ENCODE measurements around the gene EDAR. TPM values are rescaled to one million over a fixed set of nuclear protein-coding genes. Genes with fewer than 3 reads are reported as not detected.

Gene EDAR
- total RNA-seq, 1 donor from 2014 or later: 0.33 TPM

- Histone ChIP-seq H3K27me3 (ENCODE audit: low read depth) (no peaks in the 10 kb centered on the region), H3K4me3 (no peak overlapping the region), H3K27ac (replicated peaks) (no peak overlapping the region), H3K9me3 (replicated peaks) (no peaks in the 10 kb centered on the region), H3K36me3 (no peaks in the 10 kb centered on the region), H3K4me1 (peaks cover 27% of the 10 kb centered on the region)
- no peak for DNase-seq
- TF ChIP-seq, protein P1, sequence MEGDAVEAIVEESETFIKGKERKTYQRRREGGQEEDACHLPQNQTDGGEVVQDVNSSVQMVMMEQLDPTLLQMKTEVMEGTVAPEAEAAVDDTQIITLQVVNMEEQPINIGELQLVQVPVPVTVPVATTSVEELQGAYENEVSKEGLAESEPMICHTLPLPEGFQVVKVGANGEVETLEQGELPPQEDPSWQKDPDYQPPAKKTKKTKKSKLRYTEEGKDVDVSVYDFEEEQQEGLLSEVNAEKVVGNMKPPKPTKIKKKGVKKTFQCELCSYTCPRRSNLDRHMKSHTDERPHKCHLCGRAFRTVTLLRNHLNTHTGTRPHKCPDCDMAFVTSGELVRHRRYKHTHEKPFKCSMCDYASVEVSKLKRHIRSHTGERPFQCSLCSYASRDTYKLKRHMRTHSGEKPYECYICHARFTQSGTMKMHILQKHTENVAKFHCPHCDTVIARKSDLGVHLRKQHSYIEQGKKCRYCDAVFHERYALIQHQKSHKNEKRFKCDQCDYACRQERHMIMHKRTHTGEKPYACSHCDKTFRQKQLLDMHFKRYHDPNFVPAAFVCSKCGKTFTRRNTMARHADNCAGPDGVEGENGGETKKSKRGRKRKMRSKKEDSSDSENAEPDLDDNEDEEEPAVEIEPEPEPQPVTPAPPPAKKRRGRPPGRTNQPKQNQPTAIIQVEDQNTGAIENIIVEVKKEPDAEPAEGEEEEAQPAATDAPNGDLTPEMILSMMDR (IDR thresholded peaks at IDR 0.05; ENCODE audit: borderline replicate concordance): no peak
- intact Hi-C loops (cut with micrococcal nuclease): no loop called here
These were observed 48.9 kb downstream of the EDAR start for GRCh38 chr2:108940156-108940555.

- Histone ChIP-seq H3K4me1 (peaks cover 28% of the 10 kb centered on the region), H3K4me3 (no peak overlapping the region), H3K9me3 (replicated peaks) (no peaks in the 10 kb centered on the region), H3K36me3 (no peaks in the 10 kb centered on the region), H3K27me3 (ENCODE audit: low read depth) (no peaks in the 10 kb centered on the region), H3K27ac (replicated peaks) (no peak overlapping the region)
- intact Hi-C loops (cut with micrococcal nuclease): no loop called here
- TF ChIP-seq, protein P1 (IDR thresholded peaks at IDR 0.05; ENCODE audit: borderline replicate concordance): no peak
- DNase-seq: no peak
These were observed 50.8 kb downstream of the EDAR start for GRCh38 chr2:108938077-108938710.

DNA sequence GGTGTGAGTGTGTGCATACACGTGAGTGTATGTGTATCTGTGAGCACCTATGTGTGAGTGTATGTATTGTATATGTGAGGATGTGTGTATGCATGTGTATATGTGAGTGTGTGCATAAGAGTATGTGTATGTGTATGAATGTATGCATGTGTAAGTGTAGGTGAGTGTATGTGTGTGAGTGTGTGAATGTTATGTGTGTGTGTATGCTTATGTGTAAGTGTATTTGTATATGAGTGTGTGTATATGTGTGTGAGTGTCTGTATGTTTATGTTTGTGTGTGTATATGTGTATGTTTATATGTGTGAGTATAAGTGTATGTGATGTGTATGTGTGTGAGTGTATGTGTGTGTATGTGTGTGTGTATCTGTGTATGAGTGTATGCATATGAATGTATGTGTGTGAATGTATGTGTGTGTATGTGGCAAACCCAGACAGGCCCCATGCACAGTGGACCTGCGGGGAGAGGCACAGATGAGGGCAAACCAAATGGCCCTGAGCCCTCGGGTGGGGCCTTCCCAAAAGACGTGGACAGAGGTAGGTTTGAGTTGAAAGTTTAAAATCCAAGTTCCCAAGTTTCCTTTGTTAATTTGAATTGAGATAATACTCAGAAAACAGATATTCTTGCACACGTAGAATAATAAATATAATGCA is 51.5 kb downstream of the EDAR start:
- no peaks in the 10 kb centered on the region for H3K27me3 ChIP-seq (ENCODE audit: low read depth)
- no peak for DNase-seq
- no peaks in the 10 kb centered on the region for H3K36me3 ChIP-seq
- peak overlapping the region; percentile 78 for H3K27ac ChIP-seq (replicated peaks)
- no peaks in the 10 kb centered on the region for H3K9me3 ChIP-seq (replicated peaks)
- H3K4me1 ChIP-seq: peaks cover 35% of the 10 kb centered on the region
- TF ChIP-seq, protein P1 (IDR thresholded peaks at IDR 0.05; ENCODE audit: borderline replicate concordance): no peak
- H3K4me3 ChIP-seq: no peak overlapping the region
- intact Hi-C loops (cut with micrococcal nuclease): no loop called here

GRCh38 chr2:108936866-108937265 is 52.2 kb downstream of the EDAR start:
- no peaks in the 10 kb centered on the region for H3K9me3 ChIP-seq (replicated peaks)
- H3K4me3 ChIP-seq: no peak overlapping the region
- intact Hi-C loops (cut with micrococcal nuclease): no loop called here
- TF ChIP-seq, protein P1 (IDR thresholded peaks at IDR 0.05; ENCODE audit: borderline replicate concordance): no peak
- H3K27me3 ChIP-seq (ENCODE audit: low read depth): no peaks in the 10 kb centered on the region
- H3K27ac ChIP-seq (replicated peaks): peak overlapping the region; percentile 78
- peaks cover 35% of the 10 kb centered on the region for H3K4me1 ChIP-seq
- peak; percentile 45 for DNase-seq
- H3K36me3 ChIP-seq: no peaks in the 10 kb centered on the region

DNA sequence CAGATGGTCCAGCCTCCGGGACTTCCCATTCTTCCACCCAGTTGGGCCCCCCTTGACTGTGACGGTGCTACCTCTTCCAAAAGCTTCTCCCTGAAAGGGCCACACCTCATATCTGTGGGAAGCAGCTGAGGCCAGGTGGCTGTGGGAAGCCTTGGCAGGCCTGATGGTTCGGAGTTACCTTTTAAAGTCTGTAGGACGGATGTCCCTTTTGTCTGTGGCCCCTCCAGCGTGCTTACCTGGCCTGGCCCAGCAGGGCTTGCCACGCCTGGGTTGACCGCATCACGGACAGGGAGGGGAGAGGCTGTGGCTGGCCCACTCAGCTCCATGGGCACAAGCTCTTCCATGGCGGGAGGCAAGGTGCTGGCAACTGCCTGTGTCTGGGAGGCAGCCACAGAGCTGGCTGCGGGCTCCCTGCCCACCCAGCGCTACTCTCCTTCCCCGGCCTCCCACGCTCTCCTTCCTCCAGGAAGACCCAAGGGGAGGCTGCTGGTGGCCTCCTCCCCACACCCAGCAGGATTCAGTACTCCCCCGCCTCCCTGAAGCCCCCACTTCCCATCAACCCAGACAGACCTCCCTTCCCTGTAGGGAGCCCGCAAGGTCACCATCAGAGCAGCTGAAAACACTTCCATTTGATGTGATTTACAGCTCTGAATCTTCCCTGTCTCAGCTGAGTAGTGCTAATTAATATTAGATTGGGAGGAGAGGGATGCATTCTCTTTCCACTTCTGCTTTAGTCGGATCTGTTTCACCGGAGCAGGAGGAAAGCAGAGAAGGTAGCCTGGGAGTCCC is 52.8 kb downstream of the EDAR start:
- H3K27ac ChIP-seq (replicated peaks): peak overlapping the region; percentile 78
- no peak for DNase-seq

More for the DNA sequence above, 52.8 kb downstream of the EDAR start:
- TF ChIP-seq, protein P1 (IDR thresholded peaks at IDR 0.05; ENCODE audit: borderline replicate concordance): no peak
- peaks cover 35% of the 10 kb centered on the region for H3K4me1 ChIP-seq
- intact Hi-C loops (cut with micrococcal nuclease): no loop called here
- H3K36me3 ChIP-seq: no peaks in the 10 kb centered on the region
- peaks cover 3% of the 10 kb centered on the region for H3K27me3 ChIP-seq (ENCODE audit: low read depth)
- no peaks in the 10 kb centered on the region for H3K9me3 ChIP-seq (replicated peaks)
- H3K4me3 ChIP-seq: no peak overlapping the region
